ENCODE measurements around the gene ARID1B. TPM values are rescaled to one million over a fixed set of nuclear protein-coding genes. Genes with fewer than 3 reads are reported as not detected.

ARID1B gene
- total RNA-seq, 1 experiment from 2014 or later = 35.6 TPM

DNA sequence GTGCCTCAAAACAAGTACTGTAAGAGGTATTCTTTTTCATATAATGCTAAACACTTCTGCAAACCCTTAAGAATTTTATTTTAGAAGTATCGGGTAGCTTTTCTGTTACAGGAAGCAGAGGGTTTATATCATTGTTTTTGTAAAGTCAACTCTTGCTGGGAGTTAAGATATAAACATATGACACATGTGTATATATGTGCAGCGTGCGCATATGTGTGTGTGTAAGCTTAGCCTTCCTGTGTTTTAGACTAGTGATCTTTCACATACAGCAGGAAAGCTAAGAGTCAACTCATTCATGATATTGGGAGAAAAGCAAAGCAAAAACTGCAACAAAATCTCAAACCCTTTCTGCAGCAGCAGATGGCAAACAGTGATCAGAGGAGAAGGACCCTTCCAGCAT, 102.4 kb downstream of the ARID1B start:
- Histone ChIP-seq H3K79me2 (ENCODE audit: insufficient read depth, low read length) (peaks cover 55% of the 10 kb centered on the region), H3K4me1 (ENCODE audit: control insufficient read depth in 1 of 2, insufficient read depth in 2 of 2, low read length in 2 of 2) (no peaks in the 10 kb centered on the region), H3K27ac (ENCODE audit: low read depth, low read length) (no peak overlapping the region), H3K4me2 (ENCODE audit: low read length) (no peak overlapping the region), H3K9me3 (ENCODE audit: control insufficient read depth in 1 of 2, insufficient read depth in 1 of 2, low read depth in 1 of 2, low read length in 2 of 2) (no peaks in the 10 kb centered on the region), H3K27me3 (ENCODE audit: insufficient read depth, low read length) (no peaks in the 10 kb centered on the region), H3K9ac (ENCODE audit: low read length) (no peak overlapping the region), H2AFZ (ENCODE audit: low read depth, low read length, poor library complexity, severe bottlenecking) (no peak overlapping the region), H4K20me1 (ENCODE audit: insufficient read depth) (no peaks in the 10 kb centered on the region), H3K36me3 (ENCODE audit: control insufficient read depth in 1 of 2, insufficient read depth in 2 of 2, low read length in 2 of 2) (no peaks in the 10 kb centered on the region), H3K9me2 (ENCODE audit: insufficient read depth) (no peaks in the 10 kb centered on the region), H3K4me3 (replicated peaks in 1 of 2; ENCODE audit: low read depth in 1 of 2, low read length in 2 of 2) (no peak overlapping the region)
- intact Hi-C loops (cut with micrococcal nuclease) = no loop called here
- ChIA-PET RAD21 (ENCODE audit: low non-redundant PET in 1 of 2, low total read pairs in 2 of 2, uncharacterized antibody in 2 of 2, unreplicated experiment in 2 of 2) (no interaction called here), CTCF (no interaction called here), POLR2A (no interaction called here)
- BruUV-seq (replicated peaks) = no TSS peak
- TF ChIP-seq CBX3 (IDR thresholded peaks at IDR 0.05; ENCODE audit: low read depth) = no peak
- TF ChIP-seq FOSL1 (IDR thresholded peaks at IDR 0.05; ENCODE audit: low read depth) = no peak
- TF ChIP-seq, protein P1, sequence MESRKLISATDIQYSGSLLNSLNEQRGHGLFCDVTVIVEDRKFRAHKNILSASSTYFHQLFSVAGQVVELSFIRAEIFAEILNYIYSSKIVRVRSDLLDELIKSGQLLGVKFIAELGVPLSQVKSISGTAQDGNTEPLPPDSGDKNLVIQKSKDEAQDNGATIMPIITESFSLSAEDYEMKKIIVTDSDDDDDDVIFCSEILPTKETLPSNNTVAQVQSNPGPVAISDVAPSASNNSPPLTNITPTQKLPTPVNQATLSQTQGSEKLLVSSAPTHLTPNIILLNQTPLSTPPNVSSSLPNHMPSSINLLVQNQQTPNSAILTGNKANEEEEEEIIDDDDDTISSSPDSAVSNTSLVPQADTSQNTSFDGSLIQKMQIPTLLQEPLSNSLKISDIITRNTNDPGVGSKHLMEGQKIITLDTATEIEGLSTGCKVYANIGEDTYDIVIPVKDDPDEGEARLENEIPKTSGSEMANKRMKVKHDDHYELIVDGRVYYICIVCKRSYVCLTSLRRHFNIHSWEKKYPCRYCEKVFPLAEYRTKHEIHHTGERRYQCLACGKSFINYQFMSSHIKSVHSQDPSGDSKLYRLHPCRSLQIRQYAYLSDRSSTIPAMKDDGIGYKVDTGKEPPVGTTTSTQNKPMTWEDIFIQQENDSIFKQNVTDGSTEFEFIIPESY (IDR thresholded peaks at IDR 0.05; ENCODE audit: extremely low read depth, insufficient replicate concordance, low read length) = no peak
- ATAC-seq (no peak), DNase-seq (ENCODE audit: low read depth, low spot score) (no peak)

- ChIA-PET RAD21 (ENCODE audit: low non-redundant PET in 1 of 2, low total read pairs in 2 of 2, uncharacterized antibody in 2 of 2, unreplicated experiment in 2 of 2) (no interaction called here), POLR2A (no interaction called here), CTCF (no interaction called here)
- DNase-seq (ENCODE audit: low read depth, low spot score) = no peak
- BruUV-seq (replicated peaks) = no TSS peak
- no peaks in the 10 kb centered on the region for H3K36me3 ChIP-seq (ENCODE audit: control insufficient read depth in 1 of 2, insufficient read depth in 2 of 2, low read length in 2 of 2)
- H3K9ac ChIP-seq (ENCODE audit: low read length) = no peak overlapping the region
- H3K4me1 ChIP-seq (ENCODE audit: control insufficient read depth in 1 of 2, insufficient read depth in 2 of 2, low read length in 2 of 2) = no peaks in the 10 kb centered on the region
- H3K27ac ChIP-seq (ENCODE audit: low read depth, low read length) = no peak overlapping the region
- peaks cover 54% of the 10 kb centered on the region for H3K79me2 ChIP-seq (ENCODE audit: insufficient read depth, low read length)
- H3K27me3 ChIP-seq (ENCODE audit: insufficient read depth, low read length) = no peaks in the 10 kb centered on the region
- H4K20me1 ChIP-seq (ENCODE audit: insufficient read depth) = no peaks in the 10 kb centered on the region
- no peak for TF ChIP-seq JUND (IDR thresholded peaks at IDR 0.05)
- no peak overlapping the region for H3K4me3 ChIP-seq (replicated peaks in 1 of 2; ENCODE audit: low read depth in 1 of 2, low read length in 2 of 2)
- no peak for ATAC-seq
- no peaks in the 10 kb centered on the region for H3K9me3 ChIP-seq (ENCODE audit: control insufficient read depth in 1 of 2, insufficient read depth in 1 of 2, low read depth in 1 of 2, low read length in 2 of 2)
- no peak overlapping the region for H3K4me2 ChIP-seq (ENCODE audit: low read length)
- intact Hi-C loops (cut with micrococcal nuclease) = loop anchor here (10.0 kb wide), 1 partner anchor 316 kb away; no protein-coding TSS in a partner anchor
- H2AFZ ChIP-seq (ENCODE audit: low read depth, low read length, poor library complexity, severe bottlenecking) = no peak overlapping the region
- H3K9me2 ChIP-seq (ENCODE audit: insufficient read depth) = no peaks in the 10 kb centered on the region
These were observed 103.7 kb downstream of the ARID1B start for GRCh38 chr6:156880913-156881312.
